Measurements from ENCODE around the gene NOD1.

GRCh38 chr7:30446266-30446665 is 32.3 kb downstream of the NOD1 start:
- TF ChIP-seq CEBPB (IDR thresholded peaks at IDR 0.05) = no peak
- TF ChIP-seq CTCF (IDR thresholded peaks at IDR 0.05) = no peak
- TF ChIP-seq ZFP36 (IDR thresholded peaks at IDR 0.05; ENCODE audit: borderline replicate concordance, partially characterized antibody) = no peak
- TF ChIP-seq FOXS1 (CRISPR knock-in tag; IDR thresholded peaks at IDR 0.05) = no peak
- no peak for TF ChIP-seq BHLHE40 (IDR thresholded peaks at IDR 0.05; ENCODE audit: low read depth, low read length)
- TF ChIP-seq USF2 (IDR thresholded peaks at IDR 0.05) = no peak
- TF ChIP-seq BCL3 (IDR thresholded peaks at IDR 0.05) = no peak
- no peak for TF ChIP-seq RAD21 (conservative IDR thresholded peaks at IDR 0.05 in 1 of 2, IDR thresholded peaks at IDR 0.05 in 1 of 2)
- no peak for TF ChIP-seq EP300 (IDR thresholded peaks at IDR 0.05)
- TF ChIP-seq MAX (IDR thresholded peaks at IDR 0.05) = no peak
- no peak for TF ChIP-seq SREBF2 (IDR thresholded peaks at IDR 0.05)

Measured in A549 (cell line).